Stimulated activated CD8-positive, alpha-beta memory T cell treated with anti-CD3 and anti-CD28 coated beads, Interleukin-7, amount 100 ng/mL, for 4 hours (primary cell): Measurements from ENCODE around the gene PCBP3.
"Not testable (repeated sequence)": the region's sequence is repeated elsewhere in the genome, so short reads cannot be mapped to it uniquely, and the experiment has no call there.

ENCODE experiments used
- DNase-seq, 2 donors: peaks; one replicate each; pipeline ENCODE4 v3.0.0-alpha.2; 2020; ENCODE audit warnings: low read depth in 2 of 2

The PCBP3 gene

DNA sequence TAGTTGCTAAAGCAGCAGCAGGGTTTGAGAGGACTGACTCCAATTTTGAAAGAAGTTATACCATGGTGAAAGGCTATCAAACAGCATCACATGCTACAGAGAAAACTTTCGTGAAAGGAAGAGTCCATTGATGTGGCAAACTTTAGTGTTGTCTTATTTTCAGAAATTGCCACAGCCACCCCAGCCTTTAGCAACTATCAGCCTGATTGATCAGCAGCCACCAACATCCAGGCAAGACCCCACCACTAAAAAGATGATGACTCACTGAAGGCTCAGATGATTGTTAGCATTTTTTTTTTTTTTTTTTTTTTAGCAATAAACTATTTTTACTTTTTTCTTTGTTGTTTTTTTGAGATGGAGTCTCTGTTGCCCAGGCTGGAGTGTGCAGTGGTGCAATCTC is 35.3 kb downstream of the PCBP3 start:
- DNase-seq = not testable (repeated sequence)

GRCh38 chr21:45680215-45680614 is 36.7 kb downstream of the PCBP3 start:
- DNase-seq = no peak

GRCh38 chr21:45695086-45695485 is 51.6 kb downstream of the PCBP3 start:
- DNase-seq = no peak

GRCh38 chr21:45698493-45699184 is 55.1 kb downstream of the PCBP3 start:
- DNase-seq = no peak

- DNase-seq = no peak
These were observed 55.9 kb downstream of the PCBP3 start for GRCh38 chr21:45699251-45699942.

- no peak for DNase-seq
These were observed 56.4 kb downstream of the PCBP3 start for GRCh38 chr21:45699966-45700365.

- no peak for DNase-seq
These were observed 56.9 kb downstream of the PCBP3 start for GRCh38 chr21:45700461-45700860.

GRCh38 chr21:45704311-45705108 is 61.0 kb downstream of the PCBP3 start:
- no peak for DNase-seq

- DNase-seq = no peak
These were observed 62.8 kb downstream of the PCBP3 start for GRCh38 chr21:45706299-45706698.

DNA sequence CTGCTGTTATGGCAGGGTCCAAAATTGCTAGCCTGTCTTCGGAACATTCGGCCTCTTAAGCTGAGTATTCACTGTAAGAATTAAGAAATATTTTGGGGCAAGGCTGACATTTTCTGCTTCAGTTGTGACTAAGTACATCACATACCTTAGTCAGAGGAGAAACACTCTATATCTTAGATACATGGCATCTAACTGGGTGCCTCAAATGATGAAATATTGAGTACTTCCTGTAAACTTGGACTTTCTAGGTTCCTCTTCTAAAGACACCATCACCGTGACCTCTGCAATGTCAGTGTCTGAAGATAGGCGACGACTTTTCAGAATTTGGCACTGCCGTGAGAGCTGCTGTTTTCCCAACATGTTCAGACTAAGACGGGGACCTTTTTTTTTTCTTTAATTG is 65.6 kb downstream of the PCBP3 start:
- no peak for DNase-seq

DNA sequence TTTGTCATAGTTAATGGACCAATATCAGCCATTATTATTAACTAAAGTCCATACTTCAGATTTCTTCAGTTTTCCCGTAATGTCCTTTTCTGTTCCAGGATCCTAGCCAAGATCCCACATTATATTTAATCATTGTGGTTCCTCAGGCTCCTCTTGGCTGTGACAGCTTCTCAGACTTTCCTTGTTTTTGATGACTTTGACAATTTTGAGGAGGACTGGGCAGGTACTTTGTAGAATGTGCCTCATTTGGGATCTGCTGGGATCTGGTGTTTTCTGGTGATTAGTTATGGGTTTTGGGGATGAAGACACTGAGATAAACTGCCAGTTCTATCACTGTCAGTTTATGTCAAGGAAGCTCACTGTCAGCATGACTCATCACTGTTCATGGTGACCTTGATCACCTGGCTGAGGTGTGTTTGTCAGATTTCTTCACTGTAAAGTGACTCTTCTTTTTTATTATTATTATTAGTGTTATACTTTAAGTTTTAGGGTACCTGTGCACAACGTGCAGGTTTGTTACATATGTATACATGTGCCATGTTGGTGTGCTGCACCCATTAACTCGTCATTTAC is 66.3 kb downstream of the PCBP3 start:
- DNase-seq = no peak

DNA sequence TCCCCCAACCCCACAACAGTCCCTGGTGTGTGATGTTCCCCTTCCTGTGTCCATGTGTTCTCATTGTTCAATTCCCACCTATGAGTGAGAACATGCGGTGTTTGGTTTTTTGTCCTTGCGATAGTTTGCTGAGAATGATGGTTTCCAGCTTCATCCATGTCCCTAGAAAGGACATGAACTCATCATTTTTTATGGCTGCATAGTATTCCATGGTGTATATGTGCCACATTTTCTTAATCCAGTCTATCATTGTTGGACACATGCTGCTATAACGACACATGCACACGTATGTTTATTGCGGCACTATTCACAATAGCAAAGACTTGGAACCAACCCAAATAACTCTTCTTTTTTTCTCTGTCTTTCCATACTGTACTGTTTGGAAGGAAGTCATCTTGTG is 66.8 kb downstream of the PCBP3 start:
- not testable (repeated sequence) for DNase-seq

GRCh38 chr21:45713613-45714012 is 70.1 kb downstream of the PCBP3 start:
- no peak for DNase-seq

- no peak for DNase-seq
These were observed 71.9 kb downstream of the PCBP3 start for GRCh38 chr21:45715441-45715840.

DNA sequence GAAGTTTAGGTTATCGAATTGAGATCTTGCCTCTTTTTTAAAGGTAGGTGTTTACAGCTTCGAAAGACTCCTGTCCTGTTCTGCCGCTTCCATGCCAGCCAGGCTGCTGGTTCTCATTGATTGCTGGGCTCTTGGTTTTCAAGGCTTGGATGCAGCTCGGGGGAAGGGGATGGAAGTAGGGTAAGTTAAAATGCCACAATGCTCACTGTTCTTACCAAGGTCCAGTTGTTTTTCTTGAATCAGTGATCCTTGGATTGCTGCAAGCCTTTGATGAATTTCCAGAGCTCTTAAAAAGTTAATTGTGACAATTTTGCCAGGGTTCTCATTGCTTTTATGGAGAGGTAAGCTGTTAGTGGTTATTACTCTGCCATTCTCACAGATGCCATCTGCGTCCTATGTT is 74.9 kb downstream of the PCBP3 start:
- DNase-seq = no peak

DNA sequence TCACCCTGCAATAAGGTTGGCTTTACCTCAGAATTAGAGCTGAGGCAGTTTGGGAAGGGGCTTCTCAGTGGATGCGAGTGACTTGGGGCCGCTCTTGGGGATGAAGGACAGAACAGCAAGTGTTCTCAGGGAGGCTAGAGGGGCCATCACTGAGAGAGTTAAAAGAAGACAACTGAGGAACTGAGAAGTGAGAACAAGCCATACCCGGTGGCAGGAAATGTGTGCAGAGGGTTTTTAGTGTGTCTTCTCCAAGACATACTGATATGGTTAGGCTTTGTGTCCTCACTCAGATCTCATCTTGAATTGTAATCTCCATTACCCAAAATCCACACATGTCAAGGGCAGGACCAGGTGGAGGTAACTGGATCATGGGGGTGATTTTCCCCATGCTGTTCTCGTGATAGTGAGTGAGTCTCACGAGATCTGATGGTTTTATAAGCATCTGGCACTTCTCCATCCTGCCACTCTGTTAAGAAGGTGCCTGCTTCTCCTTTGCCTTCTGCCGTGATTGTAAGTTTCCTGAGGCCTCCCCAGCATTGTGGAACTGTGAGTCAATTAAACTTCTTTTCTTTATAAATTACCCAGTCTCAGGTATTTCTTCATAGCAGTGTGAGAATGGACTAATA is 75.8 kb downstream of the PCBP3 start:
- no peak for DNase-seq

- DNase-seq = not testable (repeated sequence)
These were observed 76.7 kb downstream of the PCBP3 start for GRCh38 chr21:45720204-45720603.

DNA sequence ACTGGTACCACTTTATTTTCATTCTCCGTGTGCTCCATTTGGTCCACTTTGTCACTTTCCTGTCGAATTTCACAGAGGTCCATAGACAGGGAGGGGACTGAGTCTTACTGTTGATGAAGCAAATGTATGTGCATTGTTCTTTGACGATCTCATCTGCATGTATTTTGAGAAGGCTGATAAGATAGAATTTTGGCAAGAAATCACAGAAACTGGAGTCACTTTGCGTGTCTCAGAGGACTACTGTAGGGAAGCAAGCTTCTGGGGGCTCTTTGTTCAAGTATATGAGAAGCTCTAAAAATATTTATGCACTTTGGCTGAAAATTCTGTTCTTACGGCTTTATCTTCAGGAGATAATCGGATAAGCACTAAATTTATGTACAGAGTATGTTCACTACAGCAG is 78.1 kb downstream of the PCBP3 start:
- no peak for DNase-seq

DNA sequence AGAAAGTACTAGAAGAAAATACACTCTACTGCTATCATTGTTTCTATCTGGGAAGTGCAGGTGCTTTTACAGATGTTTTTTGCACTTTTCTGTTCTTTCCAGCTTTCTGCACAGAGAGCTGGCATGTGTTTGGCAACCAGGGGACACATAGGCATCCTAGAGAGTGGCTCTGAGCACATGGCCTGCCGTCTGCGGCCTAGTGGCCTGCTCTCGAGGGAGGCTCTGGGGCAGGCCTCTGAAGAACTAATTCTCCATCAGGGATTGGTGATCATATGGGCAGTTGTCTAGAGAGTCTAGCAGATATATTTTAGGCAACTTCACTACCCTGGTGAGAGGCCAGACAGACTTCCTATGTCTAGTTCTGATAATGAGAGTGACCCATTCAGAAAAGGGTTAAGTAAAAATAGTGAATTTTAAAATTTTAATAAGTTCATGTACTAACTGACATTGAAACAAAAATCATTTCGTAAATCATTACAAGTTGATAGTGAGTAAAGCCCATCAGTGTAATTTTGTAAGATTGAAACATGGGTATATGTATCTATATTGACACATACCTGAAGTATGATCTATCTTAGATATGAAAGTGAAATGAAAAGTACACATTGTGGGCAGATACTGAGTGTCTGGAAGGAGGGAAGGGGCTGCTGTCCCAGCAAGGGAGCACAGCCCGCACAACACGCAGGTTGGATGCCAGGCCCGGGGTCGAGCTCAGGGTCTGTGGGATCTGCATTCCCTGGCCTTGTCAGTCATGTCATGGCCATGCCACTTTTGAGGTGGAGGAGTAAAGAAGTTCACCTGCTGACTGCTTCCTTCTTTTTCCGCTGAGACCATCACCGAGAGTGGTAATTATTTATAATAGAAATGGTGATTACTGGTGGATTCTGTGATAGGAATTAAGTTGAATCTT is 79.8 kb downstream of the PCBP3 start:
- DNase-seq = no peak

DNA sequence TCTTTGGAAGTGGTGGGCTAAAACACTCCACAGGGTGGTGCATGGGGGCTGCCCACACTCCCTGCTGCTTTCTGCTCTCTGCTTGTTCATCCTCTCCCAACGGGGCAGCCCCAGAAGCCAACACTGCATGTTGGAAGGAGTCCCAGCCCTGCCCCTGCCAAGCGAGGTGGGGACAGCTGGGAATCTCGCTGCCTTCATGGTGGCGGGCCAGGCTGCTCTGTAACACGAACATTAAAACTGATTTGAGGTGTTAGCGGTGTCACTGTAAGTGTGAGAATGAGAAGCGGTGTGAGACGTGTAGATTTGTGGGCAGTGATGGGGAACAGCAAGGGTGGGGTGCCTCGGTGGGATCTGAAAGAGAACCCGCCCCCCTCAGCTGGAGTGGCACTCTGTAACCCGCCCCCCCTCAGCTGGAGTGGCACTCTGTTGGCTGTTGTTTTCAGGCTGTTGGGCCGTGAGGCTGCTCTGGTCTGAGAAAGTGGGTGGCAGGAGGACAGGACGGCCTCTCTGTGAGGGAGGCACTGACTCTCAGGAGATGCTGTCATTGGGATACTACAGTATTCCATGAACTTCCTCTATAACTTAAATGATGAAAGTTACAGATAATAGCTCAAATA is 80.9 kb downstream of the PCBP3 start:
- DNase-seq = no peak
